ENCODE measurements around the gene PLEK2. TPM values are rescaled to one million over a fixed set of nuclear protein-coding genes. Genes with fewer than 3 reads are reported as not detected.
"Not testable (repeated sequence)": the region's sequence is repeated elsewhere in the genome, so short reads cannot be mapped to it uniquely, and the experiment has no call there.

Gene PLEK2
- total RNA-seq, 1 donor from 2014 or later = 3.9 TPM

DNA sequence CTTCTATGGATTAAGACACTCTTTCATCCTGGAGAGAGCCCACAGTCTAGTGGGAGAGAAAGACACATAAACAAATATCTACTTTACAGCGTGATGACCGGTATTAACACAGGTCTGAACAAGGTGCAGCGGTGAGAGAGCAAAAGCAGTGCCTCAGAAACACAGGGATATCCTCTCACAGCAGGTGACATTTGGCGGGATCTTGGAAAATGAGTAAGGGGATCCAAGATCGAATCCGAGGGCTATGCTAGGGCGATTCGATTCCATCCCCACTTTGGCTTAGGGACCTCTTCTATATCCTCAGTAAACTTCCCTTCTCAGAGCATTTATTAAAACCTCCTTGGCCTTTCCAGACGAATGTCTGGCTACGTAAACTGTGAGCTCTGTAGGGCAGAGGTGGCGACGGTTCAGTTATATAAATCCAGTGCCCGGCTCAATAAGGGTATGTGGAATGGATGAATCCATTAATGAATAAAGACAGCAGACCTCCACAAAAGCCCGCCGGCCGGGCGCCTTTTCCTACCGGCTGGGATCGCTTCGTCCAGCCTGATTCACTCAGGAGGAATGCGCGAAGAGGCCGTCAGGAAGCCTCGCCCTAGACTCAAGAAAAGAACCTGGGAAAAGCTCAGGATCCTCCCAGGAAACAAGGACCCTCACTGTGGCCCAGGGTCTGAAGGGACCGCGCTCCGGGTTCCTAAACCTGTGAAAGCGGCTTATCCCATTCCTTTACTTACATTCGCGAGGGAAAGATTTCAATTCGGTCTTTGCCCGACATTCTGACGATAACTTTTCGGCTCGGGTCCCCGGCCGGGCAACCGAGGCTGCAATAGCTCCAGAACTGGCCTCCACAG is 52.8 kb downstream of the PLEK2 start:
- DNase-seq (ENCODE audit: low spot score) = no peak

DNA sequence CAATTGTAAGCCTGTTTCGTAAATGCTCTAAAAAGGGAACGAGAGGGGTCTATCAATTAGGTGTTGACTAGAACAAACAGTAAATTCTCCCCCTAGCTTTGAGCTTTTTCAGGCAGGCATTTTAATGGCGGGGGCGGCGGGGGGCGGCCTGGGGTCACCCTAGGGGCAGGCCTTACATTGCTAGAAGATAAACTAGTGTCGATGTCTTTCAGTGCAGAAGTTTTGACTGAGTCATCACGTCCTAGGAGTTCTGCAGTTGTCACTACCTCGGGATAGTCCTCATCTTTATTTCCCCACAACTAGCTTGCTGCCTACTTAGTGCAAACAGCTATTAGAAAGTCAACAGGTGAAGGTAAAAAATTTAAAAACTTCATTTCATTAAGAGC is 54.0 kb downstream of the PLEK2 start:
- no peak for DNase-seq (ENCODE audit: low spot score)

DNA sequence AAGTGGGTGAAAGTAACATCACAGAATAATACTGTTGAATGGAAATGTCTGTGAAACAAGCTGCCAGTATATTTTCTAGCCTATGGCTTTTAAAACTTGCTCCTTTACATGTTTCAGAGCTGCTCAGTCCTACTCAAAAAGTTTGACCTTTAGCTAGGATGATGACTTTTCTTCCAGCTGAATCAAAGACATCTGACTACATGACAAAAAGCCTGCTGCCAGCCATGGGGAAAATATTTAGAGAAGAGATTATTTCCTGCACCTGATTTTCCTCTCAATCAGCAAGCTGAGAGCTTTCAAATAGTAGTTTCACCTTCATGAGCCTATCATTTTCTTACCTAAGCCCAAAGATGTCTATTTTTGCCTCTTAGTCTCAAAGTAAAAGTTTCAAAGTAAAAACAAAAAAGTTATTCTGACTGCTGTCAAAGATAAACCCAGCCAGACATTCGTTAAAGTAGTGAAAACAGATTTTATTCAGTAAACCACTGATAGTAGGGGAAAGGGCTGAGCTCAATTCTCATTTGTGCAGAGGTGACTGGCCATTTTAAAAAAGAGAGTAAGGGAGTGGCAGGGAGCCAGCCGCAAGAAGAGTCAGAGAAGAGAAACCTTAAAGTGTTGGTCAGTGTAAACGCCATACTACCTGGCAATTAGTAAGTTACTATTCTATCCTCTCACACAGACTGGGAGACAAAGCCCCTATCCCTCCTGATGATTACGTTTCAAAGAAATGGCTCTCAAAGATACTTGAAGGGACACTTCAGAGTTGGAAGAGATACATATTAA is 54.6 kb downstream of the PLEK2 start:
- DNase-seq (ENCODE audit: low spot score) = no peak

DNA sequence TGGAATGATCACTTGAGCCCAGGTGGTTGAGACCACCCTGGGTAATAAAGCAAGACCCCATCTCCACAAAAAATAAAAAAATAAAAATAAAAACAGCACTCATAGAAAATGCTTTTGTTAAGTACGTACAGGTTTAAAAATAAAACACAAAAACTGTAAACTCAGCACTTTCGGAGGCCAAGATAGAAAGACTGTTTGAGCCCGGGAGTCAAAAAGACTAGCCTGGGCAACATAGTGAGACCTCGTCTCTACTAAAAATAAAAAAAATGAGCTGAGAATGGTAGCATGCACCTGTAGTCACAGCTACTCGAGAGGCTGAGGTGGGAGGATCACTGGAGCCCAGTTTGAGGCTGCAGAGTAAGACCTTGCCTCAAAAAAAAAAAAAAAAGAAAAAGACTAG is 59.9 kb downstream of the PLEK2 start:
- DNase-seq (ENCODE audit: low spot score) = no peak

DNA sequence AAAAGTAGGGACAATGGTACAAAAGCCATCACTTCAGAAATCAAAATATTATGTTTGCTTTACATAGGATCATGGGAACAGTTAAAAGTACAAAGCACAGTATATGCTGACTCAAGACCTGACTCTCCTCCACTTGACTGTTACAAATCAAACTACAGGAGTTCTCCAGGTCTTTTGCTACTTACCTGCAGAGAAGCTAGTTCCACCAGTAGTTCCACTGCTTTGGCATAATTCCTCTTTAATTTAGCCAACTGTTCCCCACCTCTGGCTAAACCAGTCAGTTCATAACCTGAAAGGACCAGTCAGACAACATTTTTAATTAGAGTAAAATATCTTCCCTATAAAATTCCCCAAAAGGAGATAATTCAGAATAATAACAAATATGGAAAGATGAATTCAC is 66.4 kb downstream of the PLEK2 start:
- DNase-seq (ENCODE audit: low spot score) = no peak

DNA sequence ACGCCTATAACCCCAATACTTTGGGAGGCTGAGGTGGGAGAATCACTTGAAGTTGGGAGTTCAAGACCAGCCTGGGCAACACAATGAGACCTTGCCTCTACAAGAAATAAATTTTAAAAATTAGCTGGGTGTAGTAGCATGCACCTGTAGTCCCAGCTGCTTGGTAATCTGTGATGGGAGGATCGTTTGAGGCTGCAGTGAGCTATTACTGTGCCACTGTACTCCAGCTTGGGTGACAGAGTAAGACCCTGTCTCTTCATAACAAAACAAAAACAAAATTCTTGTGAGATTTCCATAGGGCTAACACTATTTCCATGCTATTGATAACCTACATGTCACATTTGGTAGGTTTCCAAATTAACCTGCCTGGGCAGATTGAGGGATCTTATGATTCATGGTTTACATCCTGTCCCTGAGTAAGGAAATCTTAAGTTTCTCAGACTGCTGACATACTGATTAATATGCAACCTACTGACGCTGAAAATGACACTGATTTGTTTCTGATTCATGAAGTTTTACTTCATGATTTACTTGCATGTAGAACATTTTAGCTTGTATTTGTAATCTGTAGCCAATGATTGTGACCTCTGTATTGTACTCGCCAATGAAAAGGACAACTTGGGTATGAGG is 68.2 kb downstream of the PLEK2 start:
- no peak for DNase-seq (ENCODE audit: low spot score)

DNA sequence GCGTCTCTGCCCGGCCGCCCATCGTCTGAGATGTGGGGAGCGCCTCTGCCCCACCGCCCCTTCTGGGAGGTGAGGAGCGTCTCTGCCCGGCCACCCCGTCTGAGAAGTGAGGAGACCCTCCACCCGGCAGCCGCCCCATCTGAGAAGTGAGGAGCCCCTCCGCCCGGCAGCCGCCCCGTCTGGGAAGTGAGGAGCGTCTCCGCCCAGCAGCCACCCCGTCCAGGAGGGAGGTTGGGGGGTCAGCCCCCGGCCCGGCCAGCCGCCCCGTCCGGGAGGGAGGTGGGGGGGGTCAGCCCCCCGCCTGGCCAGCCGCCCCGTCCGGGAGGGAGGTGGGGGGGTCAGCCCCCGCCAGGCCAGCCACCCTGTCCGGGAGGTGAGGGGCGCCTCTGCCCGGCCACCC is 70.7 kb downstream of the PLEK2 start:
- not testable (repeated sequence) for DNase-seq (ENCODE audit: low spot score)

Other genes with a start within 250 kb of the PLEK2 start
- not detected for gene GARIN2, start 222.7 kb downstream of the PLEK2 start, total RNA-seq (ENCODE audit: insufficient read depth, low replicate concordance)
- 39.2 TPM for gene PALS1, start 170.7 kb downstream of the PLEK2 start, total RNA-seq (ENCODE audit: insufficient read depth, low replicate concordance)
- 94.9 TPM for gene ATP6V1D, start 52.4 kb downstream of the PLEK2 start, total RNA-seq (ENCODE audit: insufficient read depth, low replicate concordance)
- gene EIF2S1, start 51.8 kb downstream of the PLEK2 start, total RNA-seq (ENCODE audit: insufficient read depth, low replicate concordance) = 82.8 TPM
- gene TMEM229B, start 76.6 kb upstream of the PLEK2 start, total RNA-seq (ENCODE audit: insufficient read depth, low replicate concordance) = 1.9 TPM
- 3.4 TPM for gene PLEKHH1, start 121.1 kb upstream of the PLEK2 start, total RNA-seq (ENCODE audit: insufficient read depth, low replicate concordance)
- 23.1 TPM for gene PIGH, start 188.1 kb upstream of the PLEK2 start, total RNA-seq (ENCODE audit: insufficient read depth, low replicate concordance)
- gene ARG2, start 207.8 kb upstream of the PLEK2 start, total RNA-seq (ENCODE audit: insufficient read depth, low replicate concordance) = 5.5 TPM

All from umbilical cord (tissue), 2 donors.